Skin epidermis (tissue), 12 donors: ENCODE measurements around the gene FOXN3.

Experiments
- H3K27ac ChIP-seq, 21 experiments: fragments of 200-600 bp; sonication (generic) in 11 of 21; one replicate each; pipeline ENCODE4 v1.5.0; 2020; ENCODE audit warnings: mild to moderate bottlenecking in 3 of 21, inconsistent platforms in 2 of 21, moderate library complexity in 2 of 21
- H3K4me3 ChIP-seq, 7 experiments: fragments of 200-600 bp; sonication (generic) in 2 of 7; one replicate each; pipeline ENCODE4 v1.5.0; 2020; ENCODE audit warnings: inconsistent platforms in 2 of 7, mild to moderate bottlenecking in 2 of 7, moderate library complexity in 1 of 7

Gene FOXN3

DNA sequence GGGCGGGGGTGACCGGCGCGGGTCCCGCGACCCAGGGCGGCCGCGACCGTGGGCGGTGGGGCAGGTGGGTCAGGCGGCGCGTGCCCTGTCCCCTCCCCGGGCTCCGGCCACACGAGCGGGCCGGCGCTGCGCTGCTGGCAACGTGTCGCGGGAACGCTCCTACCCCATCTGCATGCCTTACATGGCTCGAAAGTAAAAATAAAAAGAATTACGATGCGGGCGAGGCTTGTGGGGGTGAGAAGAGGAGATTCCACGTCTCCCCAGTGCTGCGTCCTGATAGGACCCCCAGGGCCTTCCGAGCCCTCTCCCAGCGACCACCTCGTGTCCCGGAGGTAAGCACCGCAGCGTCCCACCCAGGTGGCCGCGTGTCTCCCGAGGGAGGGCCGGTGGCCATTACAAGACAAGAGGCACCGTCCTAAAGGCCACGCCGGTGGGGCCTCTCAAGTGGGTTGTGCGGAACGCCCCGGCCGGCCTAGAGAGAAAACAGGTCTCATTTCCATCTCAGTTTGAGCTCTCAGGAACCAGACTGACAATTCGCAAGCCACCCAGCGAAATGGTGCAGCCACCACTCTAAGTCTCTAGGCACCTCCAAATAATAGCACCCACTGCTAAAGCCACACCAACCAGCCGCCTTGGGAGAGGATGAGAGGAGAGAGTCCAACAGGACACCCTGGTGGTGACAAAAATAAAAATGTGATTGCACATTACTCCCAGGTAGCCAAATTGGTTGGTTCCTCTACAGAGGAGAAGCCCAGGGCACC lies 612 bp upstream of the FOXN3 start:
- Histone ChIP-seq H3K4me3 (peak overlapping the region; percentile 52 to 93 (median 58)), H3K27ac (peak overlapping the region; percentile 62 to 96 (median 91))

DNA sequence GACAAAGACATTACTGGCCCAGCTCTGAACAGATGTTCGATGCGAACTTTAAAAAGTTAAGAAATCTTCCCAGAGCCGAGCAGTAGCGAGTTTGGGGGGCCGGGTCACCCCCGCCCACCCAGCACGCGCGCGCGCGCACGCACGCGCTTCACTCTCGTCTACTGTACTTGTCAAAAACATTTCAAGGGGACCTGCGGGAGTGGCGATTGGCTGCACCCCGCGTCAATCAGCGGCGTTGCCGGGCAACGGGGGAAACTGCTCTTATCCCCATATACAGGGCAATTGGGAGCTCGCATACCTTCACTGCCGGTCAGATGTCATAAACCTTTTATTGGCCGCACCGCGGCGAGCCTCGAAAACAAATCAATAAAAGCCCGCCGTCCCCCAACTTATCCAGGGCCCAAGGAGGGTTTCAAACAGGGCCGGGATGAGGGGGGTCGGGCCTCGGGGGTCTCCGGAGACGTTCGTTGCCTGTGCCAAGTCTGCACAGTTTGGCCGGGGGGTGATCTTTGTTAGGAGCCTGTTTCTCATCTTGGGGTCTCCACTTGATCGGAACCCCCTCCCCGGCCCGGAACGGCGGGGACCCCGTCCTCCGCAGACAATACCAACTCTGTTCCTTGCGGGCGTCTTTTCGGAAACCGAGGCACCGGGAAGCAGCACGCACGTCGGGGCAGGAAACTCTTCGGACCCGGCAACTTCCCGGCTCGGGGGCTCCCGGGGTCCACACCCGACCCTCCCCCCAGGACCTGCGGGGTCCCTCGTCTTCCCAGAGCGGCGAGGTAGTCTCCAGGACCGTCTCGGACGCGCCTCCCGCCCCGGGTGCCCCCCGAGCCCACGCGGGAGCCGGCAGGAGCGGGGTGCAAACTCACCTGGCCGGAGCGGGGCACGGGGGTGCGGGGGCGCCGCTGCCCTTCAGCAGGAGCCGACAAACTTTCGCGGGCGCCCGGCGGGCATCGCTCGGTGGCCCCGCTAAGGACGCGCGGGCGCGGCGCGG lies 734 bp downstream of the FOXN3 start:
- peak overlapping the region; percentile 80 to 99 (median 97) for H3K27ac ChIP-seq
- H3K4me3 ChIP-seq, result peak overlapping the region; percentile 69 to 97 (median 87)

DNA sequence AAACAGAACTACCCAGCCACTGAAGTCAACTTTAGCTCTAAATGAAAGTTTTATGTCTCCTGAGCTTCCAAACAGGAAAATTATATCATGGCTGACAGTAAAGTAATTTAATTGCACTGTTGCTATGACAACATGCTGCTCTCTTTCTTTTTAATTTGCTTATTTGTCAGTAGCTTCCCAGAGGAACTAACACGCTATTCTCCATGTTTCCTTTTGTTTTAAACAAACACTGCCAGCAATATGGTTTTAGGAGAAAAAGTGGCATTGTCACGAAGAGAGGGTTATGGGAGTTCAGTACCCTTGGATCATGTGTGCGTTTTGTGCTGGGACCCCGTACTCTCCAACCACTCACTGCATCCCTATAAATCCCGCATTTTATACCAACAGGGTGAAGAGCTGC lies 1.9 kb downstream of the FOXN3 start:
- Histone ChIP-seq H3K4me3 (peak overlapping the region in 5 of 7 experiments; percentile 69 to 97 (median 92)), H3K27ac (peak overlapping the region in 17 of 21 experiments; percentile 70 to 99 (median 96))

DNA sequence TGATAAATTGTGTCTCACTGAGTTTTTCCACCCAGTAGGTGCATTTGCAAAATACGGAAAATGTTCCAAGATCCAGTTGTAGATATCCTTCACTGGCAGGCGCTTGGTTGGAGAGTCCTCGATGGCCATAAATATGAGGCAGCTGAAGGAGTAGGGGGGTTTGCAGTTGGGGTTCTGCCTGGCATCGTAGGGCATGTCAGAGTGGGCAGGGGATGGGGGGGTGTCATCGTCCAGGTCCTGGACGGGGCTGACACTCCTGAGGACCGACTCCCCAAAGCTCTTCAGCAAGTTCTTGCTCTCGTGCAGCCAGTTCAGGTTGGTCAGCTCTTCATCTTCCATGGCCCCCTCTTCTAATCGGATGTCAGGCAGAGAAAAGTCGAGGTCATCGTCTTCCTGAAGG lies 5.1 kb downstream of the FOXN3 start:
- Histone ChIP-seq H3K4me3 (no peak overlapping the region), H3K27ac (no peak overlapping the region)

DNA sequence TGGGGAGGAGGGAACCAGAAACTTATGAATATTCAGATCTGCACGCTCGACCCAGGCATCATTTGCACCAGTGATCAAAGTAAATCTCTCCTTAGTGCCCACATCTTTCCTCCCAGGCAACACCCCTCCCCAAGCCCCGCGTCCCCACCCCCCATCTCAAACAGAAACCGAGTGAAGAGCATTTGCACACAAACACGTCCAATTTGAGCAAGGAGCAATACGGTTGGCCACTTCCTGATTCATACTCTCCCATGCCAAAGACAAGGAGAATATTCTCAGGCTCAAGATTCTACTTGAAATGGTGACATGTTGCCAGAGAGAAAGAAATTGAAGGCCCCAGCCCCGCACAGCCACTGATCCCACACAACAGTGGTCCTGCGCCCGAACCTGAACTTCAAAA lies 7.1 kb downstream of the FOXN3 start:
- Histone ChIP-seq H3K27ac (peak overlapping the region in 20 of 21 experiments; percentile 8 to 85 (median 68)), H3K4me3 (peak overlapping the region in 1 of 7 experiments; percentile 5)

DNA sequence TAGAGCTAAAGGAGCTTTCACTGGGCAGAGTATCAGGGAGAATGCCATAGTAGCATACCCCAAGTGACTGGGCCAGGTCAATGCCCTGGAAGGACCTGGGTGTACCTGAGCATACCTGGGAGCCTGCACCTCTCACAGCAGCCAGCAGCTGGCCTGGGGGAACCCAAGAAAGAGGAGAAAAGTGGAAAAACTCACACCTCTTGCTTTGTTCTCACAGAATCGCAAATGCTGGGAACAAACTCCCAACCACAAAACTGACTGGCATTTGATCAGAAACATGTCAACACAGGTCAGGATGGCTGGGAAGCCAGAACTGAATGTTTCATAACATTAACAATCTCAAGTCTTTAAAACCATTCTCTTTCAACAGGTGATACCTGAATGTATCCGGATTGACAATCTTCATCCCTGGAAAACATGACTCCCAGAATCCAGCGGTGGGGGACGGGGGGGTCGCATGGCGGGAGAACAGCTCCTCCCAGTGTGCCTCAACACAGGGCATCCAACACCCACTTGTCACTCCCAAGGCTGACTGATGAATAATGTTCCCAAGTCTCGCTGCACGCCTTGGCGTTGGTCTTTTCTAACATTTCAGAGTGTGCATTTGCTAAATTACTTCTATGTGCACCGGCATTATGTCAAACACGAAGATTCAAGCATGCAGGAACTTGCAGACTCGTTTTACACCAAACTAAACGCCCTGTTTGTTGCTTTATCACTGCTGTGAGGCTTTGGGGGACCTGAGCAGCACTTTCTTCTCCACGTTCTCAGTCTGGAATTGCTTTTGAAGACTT lies 7.9 kb downstream of the FOXN3 start:
- H3K4me3 ChIP-seq, result peak overlapping the region in 1 of 7 experiments; percentile 0
- peak overlapping the region in 20 of 21 experiments; percentile 6 to 85 (median 68) for H3K27ac ChIP-seq

DNA sequence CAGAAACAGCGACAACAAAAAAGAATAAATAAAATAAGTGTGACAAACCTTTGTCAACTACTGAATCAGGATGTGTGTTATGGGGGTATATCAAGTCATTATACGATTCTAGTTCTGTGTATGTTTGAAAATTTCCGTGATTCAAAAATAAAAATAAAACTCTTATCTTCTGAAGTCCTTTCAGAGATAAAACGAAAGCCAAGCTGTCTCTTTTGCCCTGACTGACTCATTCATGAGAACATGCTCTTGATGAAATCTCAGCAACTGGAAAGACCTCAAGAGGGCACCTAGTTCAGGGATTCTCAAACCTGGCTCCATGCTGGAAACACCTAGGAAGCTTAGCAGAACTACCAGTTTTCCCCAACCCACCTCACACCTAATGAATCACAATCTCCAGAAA lies 9.2 kb downstream of the FOXN3 start:
- Histone ChIP-seq H3K4me3 (no peak overlapping the region), H3K27ac (peak overlapping the region in 12 of 21 experiments; percentile 30 to 80 (median 66))

DNA sequence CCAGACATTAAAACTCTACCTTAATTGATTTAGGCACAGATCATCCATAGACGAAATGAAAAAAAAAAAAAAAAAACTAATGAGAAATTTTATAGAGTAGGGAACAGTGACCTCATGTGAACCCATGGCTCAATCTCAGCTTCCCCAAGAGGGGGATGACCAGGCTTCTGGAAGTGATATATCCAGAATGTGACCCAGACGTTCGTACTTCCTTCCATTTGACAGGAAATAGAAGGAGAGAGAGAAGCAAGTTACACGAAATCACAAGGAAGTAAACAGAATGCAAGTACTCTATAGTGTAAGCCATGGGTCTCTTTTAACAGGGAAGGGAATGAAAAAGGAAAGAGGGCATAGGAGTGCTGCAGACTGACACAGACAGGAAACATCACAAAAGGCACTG lies 10.1 kb downstream of the FOXN3 start:
- Histone ChIP-seq H3K4me3 (no peak overlapping the region), H3K27ac (peak overlapping the region in 10 of 21 experiments; percentile 17 to 79 (median 50))

DNA sequence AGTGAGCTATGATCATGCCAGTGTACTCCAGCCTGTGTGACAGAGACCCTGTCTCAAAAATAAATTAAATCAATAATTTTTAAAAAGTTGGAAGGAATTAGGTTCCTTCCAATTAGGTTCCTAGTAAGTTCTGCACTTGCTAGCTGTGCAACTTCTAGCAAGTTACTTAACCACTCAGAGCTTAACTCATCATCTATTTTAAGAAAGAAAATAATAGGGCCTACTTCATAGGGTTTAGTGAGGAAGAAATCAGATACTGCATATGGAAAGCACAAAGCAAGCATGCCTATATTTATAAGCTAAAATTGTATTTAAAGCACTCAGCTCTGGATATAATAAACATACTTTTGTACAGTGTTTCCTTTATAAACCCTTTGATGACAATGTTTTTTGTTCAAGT lies 10.7 kb downstream of the FOXN3 start:
- no peak overlapping the region for H3K4me3 ChIP-seq
- no peak overlapping the region for H3K27ac ChIP-seq

DNA sequence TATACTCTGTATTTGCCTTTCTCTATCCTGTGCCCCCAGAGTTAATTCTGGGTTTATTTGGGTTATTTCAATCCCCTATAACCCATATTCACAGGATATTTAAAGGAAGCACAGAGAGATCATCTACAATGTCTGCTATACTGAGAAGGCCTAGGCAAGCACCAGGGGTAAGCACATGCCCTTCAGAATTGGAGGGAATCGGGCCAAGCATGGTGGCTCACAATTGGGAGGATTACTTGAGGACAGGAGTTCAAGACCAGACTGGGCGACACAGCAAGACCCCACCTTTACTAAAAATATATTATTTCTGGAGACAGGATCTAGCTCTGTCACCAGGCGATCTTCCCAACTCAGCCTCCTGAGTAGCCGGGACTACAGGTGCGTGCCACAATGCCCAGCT lies 11.3 kb downstream of the FOXN3 start:
- H3K4me3 ChIP-seq, result no peak overlapping the region
- H3K27ac ChIP-seq, result no peak overlapping the region

DNA sequence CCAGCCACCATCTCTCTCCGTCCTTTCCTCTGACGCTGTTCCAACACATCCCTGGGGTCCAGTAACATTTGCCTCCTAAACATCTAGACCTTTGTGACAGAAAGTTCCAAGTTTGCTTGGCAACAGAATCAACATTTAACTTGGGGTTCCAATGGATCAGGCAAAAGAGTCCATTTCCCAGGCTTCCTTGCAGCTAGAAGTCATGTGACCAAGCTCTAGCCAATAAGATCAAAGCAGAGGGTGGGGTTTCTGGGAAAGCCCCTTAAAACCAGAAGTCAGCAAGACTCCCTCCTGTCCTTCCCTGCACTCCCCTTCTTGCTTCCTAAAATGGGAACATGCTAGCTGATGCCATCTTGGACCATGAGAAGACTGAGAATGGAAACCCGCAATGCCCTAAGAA lies 14.7 kb downstream of the FOXN3 start:
- Histone ChIP-seq H3K27ac (no peak overlapping the region), H3K4me3 (no peak overlapping the region)

DNA sequence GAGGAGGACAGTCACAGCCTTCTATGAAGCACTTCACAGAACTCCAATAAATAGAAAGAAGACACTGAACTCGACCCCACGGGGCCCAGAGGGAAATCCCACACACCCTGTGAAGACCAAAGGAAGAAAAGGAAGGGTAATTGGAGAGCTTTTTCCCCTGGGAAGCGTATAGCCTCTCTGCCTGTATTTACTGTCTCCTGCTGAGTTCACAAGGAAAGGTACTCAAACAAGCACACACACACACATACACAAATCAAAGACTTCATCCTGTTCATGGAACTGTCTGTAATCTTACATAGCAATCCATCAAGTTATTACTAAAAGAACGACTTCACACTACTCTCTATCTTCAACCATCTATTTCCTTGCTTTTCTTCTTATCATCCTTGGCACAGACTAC lies 15.3 kb downstream of the FOXN3 start:
- H3K4me3 ChIP-seq, result no peak overlapping the region
- H3K27ac ChIP-seq, result peak overlapping the region in 1 of 21 experiments; percentile 33

DNA sequence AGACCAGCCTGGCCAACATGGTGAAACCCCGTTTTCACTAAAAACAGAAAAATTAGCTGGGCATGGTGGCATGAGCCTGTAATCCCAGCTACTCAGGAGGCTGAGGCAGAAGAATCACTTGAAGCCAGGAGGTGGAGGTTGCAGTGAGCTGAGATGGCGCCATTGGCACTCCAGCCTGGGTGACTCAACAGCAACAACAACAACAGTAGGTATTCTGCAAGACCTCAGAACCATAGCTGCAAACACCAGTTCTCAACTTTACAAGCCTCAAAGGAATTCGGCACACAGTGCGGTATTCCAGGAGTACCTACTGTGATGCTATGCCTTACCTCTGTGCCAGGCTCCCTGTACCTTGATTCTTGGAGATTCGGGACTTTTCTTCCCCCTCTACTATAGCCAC lies 15.8 kb downstream of the FOXN3 start:
- Histone ChIP-seq H3K27ac (no peak overlapping the region), H3K4me3 (no peak overlapping the region)

DNA sequence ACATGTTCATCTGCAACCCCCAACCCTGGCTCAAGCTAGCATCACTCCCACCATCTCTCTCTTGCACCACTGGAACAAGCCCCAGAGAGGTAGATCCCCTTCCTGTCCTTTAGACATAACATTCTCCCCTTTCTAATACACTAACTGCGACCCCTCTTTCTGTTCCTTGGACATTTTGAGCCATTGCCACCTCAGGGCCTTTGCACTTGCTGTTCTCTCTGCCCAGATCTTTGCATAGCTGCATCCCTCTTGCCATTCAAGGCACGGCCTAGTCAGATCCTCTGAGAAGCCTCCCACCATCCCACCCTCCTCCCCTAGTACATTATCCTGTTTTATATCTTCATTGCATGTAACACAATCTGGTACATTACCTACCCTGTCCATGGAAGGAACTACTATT lies 16.5 kb downstream of the FOXN3 start:
- no peak overlapping the region for H3K27ac ChIP-seq
- H3K4me3 ChIP-seq, result no peak overlapping the region

DNA sequence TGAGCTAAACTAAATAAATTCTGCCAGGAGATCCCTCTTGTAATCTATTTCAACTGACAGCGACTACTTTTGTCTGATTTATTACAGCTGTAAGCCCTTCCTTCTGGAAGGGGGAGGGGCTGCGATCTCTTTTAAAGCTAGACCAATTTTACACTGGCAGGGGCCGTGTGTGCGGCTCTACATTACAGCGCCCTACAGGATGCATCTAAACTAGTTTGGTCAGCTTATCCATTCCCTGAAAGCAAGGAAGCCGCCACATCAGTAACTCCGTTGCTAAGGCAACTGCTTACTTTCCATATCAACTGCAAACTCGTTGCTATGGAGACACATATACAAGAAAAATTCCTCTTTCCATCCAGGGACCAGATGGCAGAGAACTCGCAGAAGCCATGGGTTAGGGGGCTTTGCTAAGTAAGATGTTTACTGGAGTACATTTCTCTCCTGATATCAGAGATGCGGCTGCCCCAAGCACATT lies 17.4 kb downstream of the FOXN3 start:
- Histone ChIP-seq H3K27ac (peak overlapping the region in 1 of 21 experiments; percentile 41), H3K4me3 (no peak overlapping the region)

DNA sequence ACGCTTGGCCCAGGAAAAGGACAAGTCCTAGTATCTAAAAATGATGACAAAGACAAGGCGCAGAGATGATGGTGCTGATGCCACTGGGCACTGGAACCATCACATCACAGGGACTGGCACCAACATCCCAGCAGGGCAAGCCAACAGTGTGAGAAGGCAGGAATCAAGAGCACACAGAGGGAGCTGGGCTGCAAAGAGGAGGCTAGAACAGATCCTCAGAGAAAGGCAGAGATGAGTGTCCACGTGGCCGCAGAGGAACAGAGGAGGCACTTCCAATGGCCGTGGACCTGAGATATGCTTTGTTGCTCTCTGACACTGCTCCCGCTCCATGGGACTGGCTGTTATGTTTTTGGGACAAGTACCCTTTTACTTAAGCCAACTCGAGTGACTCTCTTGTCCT lies 17.9 kb downstream of the FOXN3 start:
- H3K27ac ChIP-seq, result peak overlapping the region in 2 of 21 experiments; percentile 41 to 47

DNA sequence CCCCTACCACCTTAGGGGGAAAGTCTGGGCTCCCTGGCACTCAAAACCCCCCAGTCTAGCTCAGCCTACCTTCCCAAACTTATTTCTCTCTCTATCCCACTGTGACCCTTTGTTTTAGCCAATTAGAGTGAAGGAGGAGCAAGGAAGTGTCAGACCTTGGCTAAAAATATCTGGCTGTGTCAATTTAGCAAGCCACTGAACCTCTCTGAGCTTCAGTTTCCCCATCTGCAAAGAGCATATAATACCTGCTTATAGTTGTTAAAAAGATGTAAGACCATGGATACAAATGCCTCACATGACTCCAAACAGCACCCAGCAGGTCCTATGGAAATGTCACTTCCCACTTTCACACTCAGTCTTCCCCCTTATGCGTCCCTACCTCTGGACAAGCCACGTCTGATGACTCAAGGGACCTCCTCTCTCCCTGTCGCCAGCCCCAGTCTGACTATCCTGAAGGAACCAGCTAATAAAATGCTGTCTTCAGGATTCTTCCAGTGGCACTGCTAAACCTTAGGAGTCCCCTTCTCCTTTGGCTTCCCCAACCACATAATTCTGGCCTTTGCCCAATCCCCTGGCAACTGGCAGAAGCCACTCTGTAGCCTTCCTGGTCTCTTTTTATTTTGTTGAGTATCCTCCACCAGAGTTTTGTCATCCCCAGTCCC lies 19.3 kb downstream of the FOXN3 start:
- H3K27ac ChIP-seq, result peak overlapping the region in 1 of 21 experiments; percentile 14
- no peak overlapping the region for H3K4me3 ChIP-seq

More for the DNA sequence above, 17.9 kb downstream of the FOXN3 start:
- no peak overlapping the region for H3K4me3 ChIP-seq

DNA sequence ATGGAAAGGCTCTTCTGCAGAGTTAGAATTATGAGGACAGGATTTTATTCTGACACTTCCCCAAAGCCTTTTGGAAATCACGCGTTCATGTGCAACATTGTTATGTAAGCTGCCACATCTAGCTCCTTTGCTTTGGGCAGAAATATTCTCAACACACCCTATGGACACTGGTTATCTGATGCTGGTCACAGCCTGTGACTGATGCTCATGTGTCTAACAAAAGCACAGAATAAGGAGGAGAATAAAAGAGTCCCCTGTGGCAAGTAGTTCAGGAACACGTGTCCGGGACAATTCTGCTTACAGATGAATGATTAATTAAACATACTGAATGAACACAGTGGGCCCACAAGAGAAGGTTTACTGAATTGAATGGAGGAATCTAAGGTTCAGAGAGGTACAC lies 22.1 kb downstream of the FOXN3 start:
- H3K27ac ChIP-seq, result peak overlapping the region in 3 of 21 experiments; percentile 12 to 26 (median 21)

DNA sequence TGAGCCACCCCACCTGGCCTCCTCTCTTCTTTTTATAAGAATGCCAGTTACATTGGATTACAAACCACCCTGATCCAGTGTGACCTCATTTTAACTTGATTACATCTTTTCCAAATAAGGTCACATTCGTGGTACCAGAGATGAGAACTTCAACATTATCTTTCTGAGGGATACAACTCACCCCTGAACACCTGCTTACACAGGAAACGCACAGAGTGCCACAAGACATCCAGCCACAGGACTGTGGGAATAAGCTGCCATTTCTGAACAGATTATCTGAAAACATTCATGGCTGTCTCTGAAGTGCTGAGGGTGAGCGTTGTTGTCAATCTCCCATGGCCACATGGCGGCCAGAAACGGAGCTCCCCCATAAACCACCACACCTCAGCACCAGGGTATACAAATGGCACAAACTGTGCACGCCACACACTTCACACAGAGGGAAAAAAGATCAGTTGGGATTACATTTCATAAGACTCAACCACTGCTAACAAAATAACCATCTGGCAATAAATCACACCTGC lies 23.7 kb downstream of the FOXN3 start:
- Histone ChIP-seq H3K27ac (no peak overlapping the region), H3K4me3 (no peak overlapping the region)

More for the DNA sequence above, 22.1 kb downstream of the FOXN3 start:
- no peak overlapping the region for H3K4me3 ChIP-seq
